GM12892 (cell line): ENCODE results near the gene TAF8.

Experiments used
- POLR2A ChIP-seq: IDR thresholded peaks from 2 replicates; pipeline ENCODE4 v1.6.1; 2011; ENCODE audit warnings: low read depth, low read length, control low read depth
- POLR2AphosphoS5 ChIP-seq: IDR thresholded peaks from 2 replicates; pipeline ENCODE4 v1.6.1; 2011; ENCODE audit warnings: low read depth, low read length, control low read depth

DNA sequence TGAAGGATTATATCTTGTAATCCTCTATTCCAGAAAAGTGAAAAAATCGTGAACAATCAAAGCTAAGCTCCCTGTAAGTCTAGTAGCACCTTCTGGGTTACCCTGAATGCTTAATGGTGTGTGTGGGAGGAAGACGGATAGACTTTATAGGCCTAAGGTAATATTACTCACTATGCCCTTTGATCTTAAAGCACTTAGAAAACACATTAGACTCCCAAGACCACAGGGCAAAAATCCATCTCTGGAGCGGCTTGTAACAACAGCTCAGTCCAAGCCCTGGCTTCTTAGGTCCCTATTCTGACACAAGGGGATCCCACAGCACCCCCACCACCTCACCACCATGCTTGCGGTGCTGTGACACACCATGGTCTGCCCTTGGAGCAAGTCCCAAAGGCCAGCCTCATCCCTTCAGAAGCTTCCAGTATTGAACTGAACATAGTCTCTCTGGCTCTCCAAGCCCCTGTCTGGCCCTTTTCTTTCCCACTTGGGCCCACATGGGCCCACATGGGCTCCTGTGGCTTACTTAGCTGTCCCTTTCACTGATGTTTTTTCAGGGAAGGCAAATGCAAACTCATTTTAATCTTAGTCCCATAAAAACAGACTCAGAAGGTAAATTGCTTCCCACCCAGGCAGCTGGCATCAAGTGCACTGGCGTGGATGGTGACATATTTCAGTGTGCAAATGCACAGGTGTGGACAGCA, 63.8 kb downstream of the TAF8 start:
- TF ChIP-seq POLR2AphosphoS5 = no peak
- no peak for TF ChIP-seq POLR2A
